ENCODE results near the gene EIF2B2.
A peak's percentile ranks its signal among the peaks of the same experiment; 100 is the strongest.

Gene EIF2B2

DNA sequence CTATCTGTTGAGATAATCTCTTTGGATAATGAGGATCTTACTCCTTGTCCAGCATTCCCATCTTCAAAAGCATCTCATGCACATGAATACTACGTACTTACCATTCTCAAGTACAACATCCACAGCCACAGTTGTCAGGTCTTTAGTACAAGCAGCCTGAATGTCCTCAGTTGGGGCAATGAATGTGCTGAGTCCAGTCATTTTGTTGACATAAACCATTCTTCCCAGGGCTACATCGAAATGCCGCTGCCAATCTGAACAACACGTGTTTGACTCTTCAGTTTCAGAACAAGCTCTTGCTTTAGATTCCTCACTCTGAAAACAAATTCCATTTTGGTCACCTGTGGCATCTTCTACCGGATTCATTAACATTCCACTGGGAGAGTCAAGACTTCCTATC lies 43.6 kb downstream of the EIF2B2 start:
- no peak for DNase-seq

DNA sequence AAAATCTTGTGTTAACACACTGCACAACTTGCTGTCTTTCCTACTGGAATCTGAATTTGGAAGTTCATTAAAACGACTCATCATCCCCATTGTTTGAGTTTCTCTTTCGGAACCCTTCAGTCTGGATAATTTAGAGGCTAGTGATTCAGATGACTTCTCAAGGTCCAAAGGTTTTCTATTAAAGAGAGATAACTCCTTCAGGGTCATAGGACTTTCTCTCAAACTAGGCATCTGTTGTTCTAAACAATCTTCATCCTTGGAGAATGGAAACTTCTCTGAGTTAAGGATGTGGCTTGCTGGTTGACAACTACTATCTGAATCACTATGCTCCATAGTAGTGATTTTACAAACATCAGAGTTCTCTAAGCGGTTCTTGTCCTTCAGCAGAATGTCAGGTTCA lies 44.2 kb downstream of the EIF2B2 start:
- DNase-seq: peak; percentile 36

DNA sequence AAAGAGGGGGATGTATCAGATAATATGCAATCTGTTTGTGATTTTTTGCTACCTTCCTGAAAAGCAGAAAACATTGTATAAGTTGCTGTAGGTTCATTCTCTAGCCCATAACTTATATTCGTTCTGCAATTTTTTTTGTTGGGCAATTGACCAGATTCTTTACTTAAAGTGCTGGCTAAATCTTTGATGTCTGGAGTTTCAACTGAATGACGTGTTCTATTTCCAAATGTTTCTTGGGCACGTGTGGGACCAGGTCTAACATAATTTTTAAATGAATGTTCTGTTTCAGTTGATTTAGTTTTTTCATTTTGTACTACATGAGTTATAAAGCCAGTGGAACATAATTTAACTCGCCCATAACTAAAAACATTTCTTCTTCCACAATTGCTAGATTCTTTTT lies 44.8 kb downstream of the EIF2B2 start:
- DNase-seq: no peak

DNA sequence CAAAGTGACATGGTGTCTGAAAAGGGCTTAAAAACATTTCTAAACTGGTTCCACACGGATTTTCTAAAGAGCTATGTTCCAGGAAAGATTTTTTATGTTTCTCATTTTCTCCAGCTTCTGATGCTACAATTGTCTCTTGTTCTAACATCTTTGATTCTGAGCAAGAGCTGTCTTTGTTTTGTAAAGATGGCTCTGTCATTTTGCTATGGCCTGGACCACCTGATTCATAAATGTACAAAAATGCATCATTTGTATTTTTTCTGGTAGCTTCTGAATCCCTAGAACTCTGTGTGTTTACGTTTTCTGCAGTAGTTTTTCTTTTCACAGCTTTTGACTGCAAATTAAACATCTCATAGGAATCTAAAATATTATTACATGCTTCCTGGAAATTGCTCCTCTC lies 45.4 kb downstream of the EIF2B2 start:
- DNase-seq: no peak

DNA sequence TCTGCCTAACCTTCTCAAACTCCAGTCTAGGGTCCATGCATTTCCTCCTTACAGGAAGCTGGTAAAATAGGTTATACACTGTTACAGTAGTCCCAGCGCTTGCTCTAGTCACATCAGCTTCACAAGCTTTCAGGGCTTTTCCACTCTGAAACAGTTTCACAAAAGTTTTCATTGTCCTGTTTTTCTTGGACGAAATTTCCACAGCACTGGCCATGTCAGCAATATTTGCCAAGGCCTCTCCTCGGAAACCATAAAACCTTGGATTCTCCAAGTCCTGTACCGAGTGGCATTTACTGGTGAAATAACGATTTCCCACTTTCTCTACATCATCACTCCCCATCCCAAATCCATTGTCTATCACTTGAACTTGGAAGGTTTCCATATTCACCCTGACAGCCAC lies 46.4 kb downstream of the EIF2B2 start:
- no peak for DNase-seq

DNA sequence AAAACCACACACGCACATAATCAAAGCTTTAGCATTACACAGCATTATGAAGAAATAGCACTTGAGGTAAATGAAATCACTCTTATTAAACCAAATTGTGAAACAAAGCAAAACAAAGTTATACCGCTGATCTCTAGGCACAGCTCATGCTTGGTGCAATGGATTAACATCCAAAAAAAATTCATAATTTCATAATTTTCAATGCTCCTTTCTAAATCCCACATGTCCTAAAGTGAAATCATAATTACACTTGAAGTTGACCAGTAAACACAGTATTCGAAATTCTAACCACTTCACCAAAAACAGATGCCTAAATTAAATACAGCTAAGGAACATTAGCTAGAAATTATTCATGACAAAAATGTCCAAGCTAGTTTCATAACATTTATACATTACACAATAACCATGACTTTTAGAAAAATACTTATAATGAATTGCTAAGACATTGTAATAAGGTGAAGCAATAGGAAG lies 47.0 kb downstream of the EIF2B2 start:
- no peak for DNase-seq

DNA sequence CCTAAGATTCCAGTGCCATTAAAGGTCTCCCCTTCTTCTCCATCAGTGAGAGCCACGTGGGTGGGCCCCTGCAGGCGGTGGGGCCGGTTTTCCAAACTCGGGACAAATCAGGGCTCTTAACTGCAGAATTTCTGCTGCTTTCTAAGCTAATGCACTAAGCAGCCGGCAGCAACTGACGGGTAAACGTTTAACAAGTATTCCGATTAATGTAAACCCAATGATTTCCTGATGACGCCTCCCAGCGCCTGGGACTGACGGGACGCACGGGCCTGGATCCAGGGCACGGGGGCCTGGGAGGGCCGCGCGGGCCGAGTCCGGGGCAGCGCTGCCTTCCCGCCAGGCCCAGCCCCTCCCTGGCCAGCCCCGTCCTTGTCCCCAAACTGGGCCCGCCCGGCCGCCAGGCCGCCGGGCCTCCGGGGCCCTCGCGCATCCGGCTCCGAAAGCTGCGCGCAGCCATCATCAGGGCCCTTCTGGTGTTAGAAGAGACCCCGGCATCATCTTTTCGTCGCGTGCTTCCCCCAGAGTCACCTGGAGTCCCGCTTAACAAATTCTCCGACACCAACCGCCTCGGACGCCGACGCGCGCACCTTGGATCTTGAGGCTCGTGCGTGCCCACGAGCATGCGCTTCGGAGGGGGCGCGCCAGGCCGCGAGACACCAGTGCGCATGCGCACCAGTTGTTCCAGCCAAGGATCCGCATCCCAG lies 48.3 kb downstream of the EIF2B2 start, which contains the start of gene MLH3:
Gene MLH3 (minus strand): TSS at position 616 of the 704 bp plus-strand sequence. CDS start 1,812 bp downstream, outside the sequence.
- peak; percentile 87 for DNase-seq

DNA sequence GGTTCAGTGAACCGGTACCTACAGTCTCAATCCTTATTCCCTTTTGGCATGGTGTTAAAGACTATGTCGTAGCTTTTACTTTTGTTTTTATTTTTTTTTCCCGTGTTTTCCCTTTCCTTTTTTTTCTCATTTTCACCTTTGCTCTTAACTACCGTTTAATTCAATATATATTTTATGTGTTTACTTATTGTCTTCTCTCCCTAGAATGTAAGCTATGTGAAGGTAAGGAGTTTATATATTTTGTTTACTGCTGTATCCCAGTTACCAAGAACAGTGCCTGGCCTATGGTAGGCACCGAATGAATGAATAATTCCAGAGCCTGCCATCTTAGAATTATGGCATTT lies 48.8 kb downstream of the EIF2B2 start:
- DNase-seq: no peak

DNA sequence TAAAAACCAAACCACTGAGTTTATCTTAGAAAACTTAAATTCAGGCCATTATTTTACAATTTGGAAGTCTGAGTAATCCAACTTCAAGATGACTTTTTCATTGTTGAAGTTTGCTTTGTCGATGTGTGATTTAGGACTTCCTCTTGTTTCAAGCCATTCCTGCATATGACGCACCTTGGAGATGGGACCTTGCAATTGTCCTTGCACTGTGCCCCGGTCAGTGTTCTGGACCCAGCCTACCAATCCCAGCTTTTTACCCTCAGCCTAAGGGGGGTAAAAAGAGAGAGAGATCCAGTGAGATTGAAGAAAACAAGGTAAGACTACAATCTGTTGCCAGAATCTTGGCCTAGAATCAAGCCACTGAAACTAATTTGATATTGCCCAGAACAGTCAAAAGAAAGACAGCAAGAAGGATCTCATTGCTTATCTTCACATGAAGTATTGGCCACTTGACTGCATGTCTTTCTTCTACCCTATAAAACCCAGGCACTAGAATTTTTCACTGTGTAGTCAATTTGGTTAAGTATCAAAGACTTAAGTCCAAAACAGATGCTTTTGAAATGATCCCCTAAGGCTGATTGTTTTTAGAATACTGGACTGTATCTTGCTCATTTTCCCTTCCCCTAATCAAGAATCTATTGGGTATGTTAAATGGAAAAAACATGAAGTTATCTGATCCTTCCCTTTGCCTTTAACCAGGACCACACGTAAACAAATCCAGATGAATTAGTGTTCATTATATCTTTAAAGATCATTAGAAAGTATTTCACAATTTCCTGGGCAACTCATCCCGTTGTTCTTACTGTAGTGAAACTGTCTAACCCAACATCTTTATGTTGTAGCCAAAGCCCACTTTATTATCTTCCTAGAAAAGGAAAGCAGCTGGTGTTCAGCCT lies 50.9 kb downstream of the EIF2B2 start:
- DNase-seq: no peak

DNA sequence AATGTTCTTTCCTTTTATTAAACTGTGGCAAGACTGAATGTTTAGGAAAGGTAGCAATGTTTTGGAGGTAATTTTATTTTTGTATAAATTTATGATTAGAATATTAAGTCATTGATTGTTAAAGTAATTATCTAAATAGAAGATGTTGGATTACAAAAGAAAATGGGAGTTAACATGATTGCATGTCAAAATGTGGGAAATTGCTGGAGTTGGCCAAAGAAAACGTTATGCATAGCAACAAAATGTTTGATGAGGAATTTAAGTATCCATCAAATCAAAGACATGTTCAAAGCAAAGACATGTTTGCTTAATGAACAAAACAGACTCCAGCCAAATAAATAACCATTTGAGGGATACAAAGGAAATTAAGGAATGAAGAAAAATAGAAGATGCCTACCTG lies 51.7 kb downstream of the EIF2B2 start:
- no peak for DNase-seq

DNA sequence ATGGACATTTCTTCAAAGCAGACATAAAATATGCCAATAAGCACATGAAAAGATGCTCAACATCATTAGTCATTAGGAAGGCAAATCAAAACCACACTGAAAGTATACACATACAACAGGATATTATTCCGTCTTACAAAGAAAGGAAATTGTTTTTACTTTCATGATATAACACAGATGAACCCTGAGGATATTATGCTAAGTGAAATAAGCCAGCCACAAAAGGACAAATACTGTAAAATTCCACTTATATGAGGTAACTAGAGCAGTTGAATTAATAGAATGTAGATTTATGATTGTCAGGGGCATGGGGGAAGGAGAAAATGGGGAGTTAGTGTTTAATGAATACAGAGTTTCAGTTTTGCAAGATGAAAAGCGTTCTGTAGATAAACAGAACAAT lies 56.9 kb downstream of the EIF2B2 start:
- DNase-seq: no peak

DNA sequence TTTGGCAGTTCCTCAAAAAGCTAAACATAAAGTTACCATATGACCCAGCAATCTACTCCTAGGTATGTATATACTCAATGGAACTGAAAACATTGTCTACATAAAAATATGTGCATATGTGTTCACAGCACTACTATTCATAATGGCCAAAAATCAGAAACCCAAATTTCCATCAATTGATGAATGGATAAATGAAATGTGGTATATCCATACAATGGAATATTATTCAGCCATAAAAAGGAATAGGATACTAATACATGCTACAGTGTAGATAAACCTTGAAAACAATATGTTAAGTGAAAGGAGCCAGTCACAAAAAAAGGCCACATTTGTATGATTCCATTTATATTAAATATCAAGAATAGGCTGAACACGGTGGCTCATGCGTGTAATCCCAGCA lies 57.7 kb downstream of the EIF2B2 start:
- no peak for DNase-seq

All from activated CD4-positive, alpha-beta T cell treated with anti-CD3 and anti-CD28 coated beads, Interleukin-2, Interleukin-6, amounts not matched to agents 100 ng/mL and 50 ng/mL, durations not matched to agents 16 hours and 8 hours (primary cell).